Hepatocyte (in vitro differentiated cells): ENCODE results near the gene CDK18. TPM values are rescaled to one million over a fixed set of nuclear protein-coding genes. Genes with fewer than 3 reads are reported as not detected.

Experiments used
- DNase-seq: peaks from one replicate; pipeline ENCODE4 v3.0.0-alpha.2; 2016; ENCODE audit warnings: low spot score
- H2AFZ ChIP-seq: fragments of 200-600 bp; sonication (generic); 2 replicates; pipeline ENCODE4 v1.6.0; 2016; ENCODE audit warnings: antibody characterized with exemption, mild to moderate bottlenecking
- H3K27ac ChIP-seq: fragments of 200-600 bp; sonication (generic); 2 replicates; pipeline ENCODE4 v1.5.1; 2016; ENCODE audit warnings: mild to moderate bottlenecking
- H3K27me3 ChIP-seq: fragments of 200-600 bp; sonication (generic); 2 replicates; pipeline ENCODE4 v1.6.1; 2016
- H3K36me3 ChIP-seq: fragments of 200-600 bp; sonication (generic); replicated peaks from 2 replicates; pipeline ENCODE4 v1.5.1; 2016; ENCODE audit warnings: low read depth; ENCODE audit not compliant: insufficient read depth
- H3K4me1 ChIP-seq: fragments of 200-600 bp; sonication (generic); 2 replicates; pipeline ENCODE4 v1.5.1; 2016; ENCODE audit warnings: mild to moderate bottlenecking, moderate library complexity; ENCODE audit not compliant: insufficient read depth
- H3K4me2 ChIP-seq: fragments of 200-600 bp; sonication (generic); 2 replicates; pipeline ENCODE4 v1.6.0; 2016
- H3K4me3 ChIP-seq: fragments of 200-600 bp; sonication (generic); 2 replicates; pipeline ENCODE4 v1.5.1; 2016; ENCODE audit warnings: mild to moderate bottlenecking
- H3K79me2 ChIP-seq: fragments of 200-600 bp; sonication (generic); 2 replicates; pipeline ENCODE4 v1.6.0; 2017; ENCODE audit warnings: mild to moderate bottlenecking
- H3K9me2 ChIP-seq: fragments of 200-600 bp; sonication (generic); replicated peaks from 2 replicates; pipeline ENCODE4 v1.6.0; 2017; ENCODE audit warnings: mild to moderate bottlenecking; ENCODE audit not compliant: insufficient read depth
- H3K9me3 ChIP-seq: fragments of 200-600 bp; sonication (generic); 2 replicates; pipeline ENCODE4 v1.5.1; 2016; ENCODE audit warnings: low read depth, mild to moderate bottlenecking
- H4K20me1 ChIP-seq: fragments of 200-600 bp; sonication (generic); 2 replicates; pipeline ENCODE4 v1.6.0; 2016; ENCODE audit warnings: mild to moderate bottlenecking; ENCODE audit not compliant: insufficient read depth, poor library complexity, severe bottlenecking
- CTCF ChIP-seq: fragments of 200-600 bp; sonication (generic); IDR thresholded peaks from 2 replicates; pipeline ENCODE4 v1.5.1; 2016; ENCODE audit warnings: antibody characterized with exemption, mild to moderate bottlenecking; ENCODE audit not compliant: poor library complexity
- EZH2 ChIP-seq: fragments of 200-600 bp; sonication (generic); IDR thresholded peaks from 2 replicates; pipeline ENCODE4 v1.6.1; 2016; ENCODE audit warnings: antibody characterized with exemption, mild to moderate bottlenecking, borderline replicate concordance
- EZH2phosphoT487 ChIP-seq: fragments of 200-600 bp; sonication (generic); IDR thresholded peaks from one replicate; pipeline ENCODE4 v1.6.1; 2018; ENCODE audit warnings: antibody characterized with exemption, mild to moderate bottlenecking, low read depth, moderate library complexity; ENCODE audit not compliant: unreplicated experiment, severe bottlenecking
- WGBS: methylation state at CpG from one replicate; pipeline ENCODE4 v1.1.6; 2016; ENCODE audit warnings: low lambda C conversion rate; ENCODE audit errors: missing lambda C conversion rate; 5-methylcytosine and 5-hydroxymethylcytosine counted together
- polyA plus RNA-seq: library from polyadenylated mRNA; unstranded; fragments of >200 nt; fragmentation: Nextera tagmentation; extraction: Ambion mirVana; gene quantifications from 2 replicates; pipeline ENCODE4 v1.2.1, GENCODE V29; 2016
- total RNA-seq: library from RNA; depleted of rRNA; stranded (reverse); fragments of >200 nt; gene quantifications from 2 replicates; pipeline ENCODE4 v1.2.3, GENCODE V29; 2014

Gene CDK18
- total and polyA plus RNA-seq, 2 experiments from 2014 or later: 8.0 to 16.7 TPM

GRCh38 chr1:205528887-205529825 is 24.7 kb downstream of the CDK18 start:
- no peak overlapping the region for H3K4me3 ChIP-seq
- H3K79me2 ChIP-seq: no peaks in the 10 kb centered on the region
- H3K9me3 ChIP-seq: no peaks in the 10 kb centered on the region
- H2AFZ ChIP-seq: peak overlapping the region; percentile 78
- H3K9me2 ChIP-seq: no peaks in the 10 kb centered on the region
- no peaks in the 10 kb centered on the region for H3K27me3 ChIP-seq
- H3K27ac ChIP-seq: no peak overlapping the region
- no peaks in the 10 kb centered on the region for H3K4me1 ChIP-seq
- 43% methylated on average over 43 of the region's 53 CpGs for WGBS
- H3K36me3 ChIP-seq: no peaks in the 10 kb centered on the region
- peak overlapping the region; percentile 85 for H3K4me2 ChIP-seq
- TF ChIP-seq CTCF: peak; percentile 90
- no peak for TF ChIP-seq EZH2
- TF ChIP-seq EZH2phosphoT487: no peak
- H4K20me1 ChIP-seq: no peaks in the 10 kb centered on the region
- DNase-seq: peak; percentile 85

- Histone ChIP-seq H3K9me3 (no peaks in the 10 kb centered on the region), H4K20me1 (no peaks in the 10 kb centered on the region), H3K4me3 (no peak overlapping the region), H3K79me2 (no peaks in the 10 kb centered on the region), H3K4me2 (no peak overlapping the region), H3K27ac (no peak overlapping the region), H3K4me1 (no peaks in the 10 kb centered on the region), H3K27me3 (no peaks in the 10 kb centered on the region), H3K9me2 (no peaks in the 10 kb centered on the region), H2AFZ (no peak overlapping the region), H3K36me3 (no peaks in the 10 kb centered on the region)
- DNase-seq: no peak
- WGBS: 88% methylated on average over 6 of the region's 6 CpGs
- no peak for TF ChIP-seq EZH2
- no peak for TF ChIP-seq CTCF
- no peak for TF ChIP-seq EZH2phosphoT487
These were observed 25.6 kb downstream of the CDK18 start for GRCh38 chr1:205530116-205530515.

GRCh38 chr1:205531191-205532025 is 26.9 kb downstream of the CDK18 start:
- Histone ChIP-seq H3K27ac (no peak overlapping the region), H2AFZ (no peak overlapping the region), H3K79me2 (no peaks in the 10 kb centered on the region), H3K27me3 (no peaks in the 10 kb centered on the region), H3K4me3 (no peak overlapping the region), H4K20me1 (no peaks in the 10 kb centered on the region), H3K9me3 (no peaks in the 10 kb centered on the region), H3K9me2 (no peaks in the 10 kb centered on the region), H3K4me2 (no peak overlapping the region), H3K36me3 (no peaks in the 10 kb centered on the region), H3K4me1 (no peaks in the 10 kb centered on the region)
- DNase-seq: no peak
- TF ChIP-seq EZH2 (no peak), CTCF (no peak), EZH2phosphoT487 (no peak)
- 92% methylated on average over 20 of the region's 20 CpGs for WGBS
